Activated CD8-positive, alpha-beta T cell treated with anti-CD3 and anti-CD28 coated beads for 36 hours (primary cell): Measurements from ENCODE around the gene GGPS1. TPM values are rescaled to one million over a fixed set of nuclear protein-coding genes. Genes with fewer than 3 reads are reported as not detected.

Source experiments
- ATAC-seq: fragments of 200-7000 bp; cut with Tn5 transposase; one replicate; pipeline ENCODE4 v1.10.0; 2021; ENCODE audit warnings: mild to moderate bottlenecking, moderate library complexity
- CTCF ChIA-PET: fragments of 350-600 bp; sonication (Branson Sonifier 250); formaldehyde crosslinking; loops from one replicate; lab custom pipeline; 2021; ENCODE audit warnings: antibody characterized with exemption; lab: Charles Lee
- POLR2A ChIA-PET: fragments of 350-600 bp; sonication (Branson Sonifier 250); formaldehyde crosslinking; loops from one replicate; lab custom pipeline; 2021; ENCODE audit warnings: antibody characterized with exemption; lab: Charles Lee
- DNase-seq: peaks from one replicate; pipeline ENCODE4 v3.0.0-alpha.2; 2020
- H3K27ac Mint-ChIP-seq: one replicate; pipeline ENCODE4 v1.8.0; 2021; ENCODE audit warnings: mild to moderate bottlenecking, mixed read lengths
- H3K27me3 Mint-ChIP-seq: one replicate; pipeline ENCODE4 v1.8.0; 2021; ENCODE audit warnings: mixed read lengths
- H3K36me3 Mint-ChIP-seq: one replicate; pipeline ENCODE4 v1.8.0; 2021; ENCODE audit warnings: low read depth, mixed read lengths
- H3K4me1 Mint-ChIP-seq: one replicate; pipeline ENCODE4 v1.8.0; 2021; ENCODE audit warnings: low read depth, mixed read lengths
- H3K4me3 Mint-ChIP-seq: one replicate; pipeline ENCODE4 v1.8.0; 2021; ENCODE audit warnings: mild to moderate bottlenecking, moderate library complexity, mixed read lengths
- H3K9me3 Mint-ChIP-seq: one replicate; pipeline ENCODE4 v1.8.0; 2021; ENCODE audit warnings: mixed read lengths
- CTCF ChIP-seq: fragments of 200-600 bp; IDR thresholded peaks from one replicate; pipeline ENCODE4 v1.8.0; 2022; ENCODE audit warnings: antibody characterized with exemption, mild to moderate bottlenecking
- intact Hi-C: fragments of 100-400 bp; cut with micrococcal nuclease; formaldehyde crosslinking; loops from one replicate; pipeline ENCODE4 v1.10.0; 2022
- total RNA-seq, 2 experiments: library from RNA; stranded (reverse); gene quantifications; one replicate each; pipeline ENCODE4 v1.2.3, GENCODE V29; 2021

GGPS1 gene
- total RNA-seq, 2 experiments from 2014 or later, result 35.4 to 37.8 TPM

GRCh38 chr1:235342471-235342870, 14.1 kb downstream of the GGPS1 start:
- Mint-ChIP-seq H3K9me3 (no peaks in the 10 kb centered on the region), H3K36me3 (peaks cover 16% of the 10 kb centered on the region), H3K27ac (peak overlapping the region; percentile 47), H3K4me1 (peaks cover 16% of the 10 kb centered on the region), H3K4me3 (no peak overlapping the region), H3K27me3 (no peaks in the 10 kb centered on the region)
- ChIA-PET POLR2A (interaction anchor here (0.7 kb wide), 2 partner anchors 13 to 15 kb away, joined by 3 read pairs; partner anchors contain the start of gene ARID4B), CTCF (interaction anchor here (0.7 to 1.1 kb wide), 3 partner anchors 12 to 161 kb away, joined by 3 read pairs; no protein-coding TSS in a partner anchor)
- ATAC-seq (no peak), DNase-seq (no peak)
- no peak for TF ChIP-seq CTCF
- intact Hi-C loops, result no loop called here

GRCh38 chr1:235343726-235344125, 15.4 kb downstream of the GGPS1 start:
- no peaks in the 10 kb centered on the region for H3K9me3 Mint-ChIP-seq
- ATAC-seq (no peak), DNase-seq (peak; percentile 13)
- no peaks in the 10 kb centered on the region for H3K27me3 Mint-ChIP-seq
- peak overlapping the region; percentile 42 for H3K27ac Mint-ChIP-seq
- peaks cover 16% of the 10 kb centered on the region for H3K36me3 Mint-ChIP-seq
- POLR2A ChIA-PET, result no interaction called here
- CTCF ChIA-PET, result no interaction called here
- peaks cover 14% of the 10 kb centered on the region for H3K4me1 Mint-ChIP-seq
- H3K4me3 Mint-ChIP-seq, result no peak overlapping the region
- intact Hi-C loops, result no loop called here
- TF ChIP-seq CTCF, result no peak

- H3K9me3 Mint-ChIP-seq, result no peaks in the 10 kb centered on the region
- POLR2A ChIA-PET, result no interaction called here
- no peak for ATAC-seq
- H3K4me1 Mint-ChIP-seq, result no peaks in the 10 kb centered on the region
- no peaks in the 10 kb centered on the region for H3K36me3 Mint-ChIP-seq
- H3K27ac Mint-ChIP-seq, result no peak overlapping the region
- CTCF ChIA-PET, result interaction anchor here (2.1 kb wide), 1 partner anchor 65 kb away, joined by 10 read pairs; no protein-coding TSS in a partner anchor
- intact Hi-C loops, result no loop called here
- no peak for DNase-seq
- H3K4me3 Mint-ChIP-seq, result no peak overlapping the region
- no peak for TF ChIP-seq CTCF
- peaks cover 2% of the 10 kb centered on the region for H3K27me3 Mint-ChIP-seq
These were observed 23.1 kb downstream of the GGPS1 start for GRCh38 chr1:235351441-235351840.

GRCh38 chr1:235351898-235352297, 23.5 kb downstream of the GGPS1 start:
- intact Hi-C loops, result no loop called here

More at GRCh38 chr1:235351898-235352297, 23.5 kb downstream of the GGPS1 start:
- H3K36me3 Mint-ChIP-seq, result no peaks in the 10 kb centered on the region
- no peak overlapping the region for H3K4me3 Mint-ChIP-seq
- H3K9me3 Mint-ChIP-seq, result no peaks in the 10 kb centered on the region
- no peak for ATAC-seq
- no peak overlapping the region for H3K27ac Mint-ChIP-seq
- peaks cover 2% of the 10 kb centered on the region for H3K27me3 Mint-ChIP-seq
- TF ChIP-seq CTCF, result no peak
- POLR2A ChIA-PET, result no interaction called here
- H3K4me1 Mint-ChIP-seq, result no peaks in the 10 kb centered on the region
- CTCF ChIA-PET, result interaction anchor here (2.1 kb wide), 1 partner anchor 65 kb away, joined by 10 read pairs; no protein-coding TSS in a partner anchor
- no peak for DNase-seq
